Activated T-helper 1 cell treated with anti-CD3 and anti-CD28 coated beads, Interleukin-12 subunit alpha, Interleukin-12 subunit beta, Interleukin-2, Interleukin-4 antibody, amounts not matched to agents 30 ng/mL and 10 ng/mL and 1 ng/mL, durations not matched to agents 14 hours and 24 hours and 36 hours (primary cell): ENCODE measurements around the gene TMPRSS9. TPM values are rescaled to one million over a fixed set of nuclear protein-coding genes. Genes with fewer than 3 reads are reported as not detected.

Experiments
- DNase-seq: peaks from one replicate; pipeline ENCODE4 v3.0.0; 2021; ENCODE audit warnings: low spot score
- H3K27ac Mint-ChIP-seq: one replicate; pipeline ENCODE4 v1.8.0; 2021; ENCODE audit warnings: mild to moderate bottlenecking, mixed read lengths
- H3K27me3 Mint-ChIP-seq: one replicate; pipeline ENCODE4 v1.8.0; 2022; ENCODE audit warnings: mild to moderate bottlenecking, moderate library complexity, mixed read lengths; ENCODE audit not compliant: insufficient read depth
- H3K36me3 Mint-ChIP-seq: one replicate; pipeline ENCODE4 v1.8.0; 2021; ENCODE audit warnings: low read depth, mixed read lengths
- H3K4me1 Mint-ChIP-seq: one replicate; pipeline ENCODE4 v1.8.0; 2021; ENCODE audit warnings: low read depth, mixed read lengths
- H3K4me3 Mint-ChIP-seq: one replicate; pipeline ENCODE4 v1.8.0; 2021; ENCODE audit warnings: mild to moderate bottlenecking, moderate library complexity, mixed read lengths
- H3K9me3 Mint-ChIP-seq: one replicate; pipeline ENCODE4 v1.8.0; 2021; ENCODE audit warnings: mixed read lengths
- intact Hi-C: fragments of 100-400 bp; cut with micrococcal nuclease; formaldehyde crosslinking; loops from one replicate; pipeline ENCODE4 v1.15.1; 2024
- total RNA-seq: library from RNA; stranded (reverse); gene quantifications from 2 replicates; pipeline ENCODE4 v1.2.3, GENCODE V29; 2022

TMPRSS9 gene
- total RNA-seq, 1 donor from 2014 or later, result not detected

DNA sequence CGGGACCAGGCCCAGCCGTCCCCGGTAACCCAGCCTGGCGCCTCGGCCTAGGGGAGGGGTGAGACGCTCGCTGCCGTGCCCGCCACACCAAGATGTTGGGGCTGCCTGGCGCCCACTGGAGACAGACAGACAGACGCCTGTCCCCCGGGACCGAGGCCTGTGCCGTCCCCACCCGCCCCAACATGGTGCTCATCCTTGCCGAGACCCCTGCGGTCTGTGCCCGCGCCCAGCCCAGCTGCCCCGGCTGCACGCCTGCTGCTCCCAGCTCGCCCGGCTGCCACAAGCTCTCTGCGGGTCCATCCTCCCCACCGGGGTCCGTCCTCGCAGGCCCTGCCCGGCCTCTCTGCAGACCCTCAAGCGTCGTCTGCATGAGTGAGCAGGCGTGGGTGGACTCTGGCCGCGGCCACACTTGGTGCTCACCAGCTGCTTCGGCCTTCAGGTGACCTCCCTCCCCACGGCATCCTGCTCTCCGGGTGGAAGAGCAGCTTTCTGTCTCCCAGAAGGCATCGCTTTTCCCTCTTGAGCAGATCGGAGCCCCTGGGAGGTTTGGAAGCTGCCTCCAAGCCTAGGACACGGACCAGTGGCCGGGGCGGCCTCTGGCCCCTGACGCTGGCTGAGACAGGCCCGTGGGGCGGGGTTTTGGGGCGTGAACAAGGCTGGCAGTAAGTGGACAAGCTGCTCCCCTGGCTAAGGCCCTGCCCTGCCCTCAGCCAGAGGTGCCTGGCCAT, 6.7 kb upstream of the TMPRSS9 start:
- no peaks in the 10 kb centered on the region for H3K36me3 Mint-ChIP-seq
- H3K27me3 Mint-ChIP-seq, result no peaks in the 10 kb centered on the region
- DNase-seq, result no peak
- no peaks in the 10 kb centered on the region for H3K9me3 Mint-ChIP-seq
- H3K27ac Mint-ChIP-seq, result no peak overlapping the region
- no peaks in the 10 kb centered on the region for H3K4me1 Mint-ChIP-seq
- intact Hi-C loops, result no loop called here
- H3K4me3 Mint-ChIP-seq, result no peak overlapping the region

DNA sequence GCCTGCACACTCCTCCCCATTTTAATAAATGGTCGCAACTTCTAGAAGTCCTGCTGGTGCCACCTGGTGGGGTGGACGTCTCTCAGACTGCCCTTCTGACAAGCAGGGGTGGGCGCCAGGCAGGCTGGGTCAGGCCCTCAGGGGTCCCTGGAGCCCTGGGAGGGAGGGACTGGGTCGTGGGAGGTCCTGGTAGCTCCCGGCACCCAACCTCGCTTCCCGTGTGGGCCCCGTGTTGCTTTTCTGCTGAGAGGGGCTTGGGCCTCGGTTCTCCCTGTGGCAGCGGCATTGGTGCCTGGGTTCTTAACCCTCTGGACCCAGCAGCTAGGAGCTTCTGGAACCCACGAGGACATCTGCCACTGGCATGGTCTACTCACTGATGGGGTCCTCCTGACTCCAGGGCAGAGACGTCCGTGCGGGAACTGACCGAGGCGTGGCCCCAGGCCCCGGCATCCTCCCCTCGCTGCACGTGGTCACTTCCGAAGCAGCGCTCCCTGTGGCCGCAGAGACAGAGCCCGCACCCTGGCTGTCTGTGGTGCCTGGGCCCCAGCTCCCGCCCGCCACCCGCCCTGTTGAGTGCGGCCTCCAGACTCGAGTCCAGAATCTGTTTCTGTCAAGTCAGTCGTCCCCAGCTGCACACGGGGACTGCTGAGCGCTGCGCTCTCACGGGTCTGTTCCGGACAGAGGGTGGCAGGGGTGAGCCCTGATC, 6.0 kb upstream of the TMPRSS9 start:
- Mint-ChIP-seq H3K36me3 (no peaks in the 10 kb centered on the region), H3K4me1 (no peaks in the 10 kb centered on the region), H3K9me3 (no peaks in the 10 kb centered on the region), H3K4me3 (no peak overlapping the region), H3K27me3 (peaks cover under 1% of the 10 kb centered on the region), H3K27ac (no peak overlapping the region)
- no peak for DNase-seq
- intact Hi-C loops, result no loop called here

DNA sequence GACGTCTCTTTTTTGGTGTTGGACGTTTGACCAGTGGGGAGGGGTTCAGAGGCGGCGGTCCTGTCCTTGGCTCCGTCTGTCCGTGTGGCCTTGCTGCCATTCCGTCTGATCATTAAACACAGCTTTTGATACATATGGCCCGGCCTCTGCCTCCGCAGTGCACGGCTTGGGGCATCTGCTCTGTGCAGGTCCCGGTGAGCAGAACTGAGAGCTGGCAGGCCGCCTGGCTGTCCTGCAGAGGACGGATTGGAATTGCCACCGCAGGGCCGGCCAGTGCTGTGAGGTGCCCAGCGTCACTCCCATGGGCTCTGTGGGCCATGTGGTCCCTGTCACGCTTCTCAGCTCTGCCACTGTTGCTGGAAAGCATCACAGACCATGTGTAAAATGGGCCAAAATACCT, 5.4 kb upstream of the TMPRSS9 start:
- Mint-ChIP-seq H3K27me3 (peaks cover 2% of the 10 kb centered on the region), H3K36me3 (no peaks in the 10 kb centered on the region), H3K4me3 (no peak overlapping the region), H3K27ac (no peak overlapping the region), H3K4me1 (no peaks in the 10 kb centered on the region), H3K9me3 (no peaks in the 10 kb centered on the region)
- intact Hi-C loops, result no loop called here
- no peak for DNase-seq

DNA sequence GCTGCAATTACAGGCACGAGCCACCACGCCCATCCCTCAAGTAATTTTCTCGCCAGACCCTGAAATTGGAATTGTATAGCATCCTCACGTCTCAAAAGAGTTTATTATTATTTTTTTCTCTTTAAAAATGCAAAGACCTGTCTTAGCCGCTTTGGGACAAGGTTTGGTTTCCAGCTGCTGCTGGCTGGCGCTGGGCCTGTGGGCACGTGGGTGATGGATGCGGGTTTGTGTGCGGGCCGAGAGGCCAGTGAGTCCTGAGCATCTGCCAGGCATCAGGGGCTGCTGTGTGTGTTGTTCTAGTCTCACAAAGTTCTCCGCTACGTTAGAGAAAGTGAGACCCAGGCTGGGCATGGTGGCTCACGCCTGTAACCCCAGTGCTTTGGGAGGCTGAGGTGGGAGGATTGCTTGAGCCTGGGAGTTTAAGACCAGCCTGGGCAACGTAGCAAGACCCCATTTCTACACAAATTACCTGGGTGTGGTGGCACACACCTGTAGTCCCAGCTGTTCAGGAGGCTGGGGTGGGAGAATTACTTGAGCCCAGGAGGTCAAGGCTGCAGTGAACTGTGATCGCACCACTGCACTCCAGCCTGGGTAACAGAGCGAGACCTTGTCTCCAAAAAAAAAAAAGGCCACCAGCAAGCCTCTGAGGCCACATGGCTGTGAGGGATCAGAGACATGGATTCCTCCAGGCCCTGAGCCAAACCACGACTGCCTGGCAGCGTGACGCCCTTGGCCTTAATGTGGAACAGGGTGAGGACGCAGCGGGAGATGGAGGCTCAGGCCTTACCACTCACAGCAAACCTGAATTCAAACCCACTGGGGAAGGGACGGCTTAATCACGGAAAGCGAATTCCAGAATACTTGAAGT, 4.7 kb upstream of the TMPRSS9 start:
- no peak overlapping the region for H3K27ac Mint-ChIP-seq
- DNase-seq, result no peak
- no peaks in the 10 kb centered on the region for H3K9me3 Mint-ChIP-seq
- H3K36me3 Mint-ChIP-seq, result no peaks in the 10 kb centered on the region
- no peak overlapping the region for H3K4me3 Mint-ChIP-seq
- H3K4me1 Mint-ChIP-seq, result no peaks in the 10 kb centered on the region
- intact Hi-C loops, result no loop called here
- H3K27me3 Mint-ChIP-seq, result peaks cover 3% of the 10 kb centered on the region

GRCh38 chr19:2356036-2356646, 3.9 kb upstream of the TMPRSS9 start:
- H3K27ac Mint-ChIP-seq, result no peak overlapping the region
- intact Hi-C loops, result no loop called here
- no peaks in the 10 kb centered on the region for H3K4me1 Mint-ChIP-seq

GRCh38 chr19:2357279-2358206, 2.5 kb upstream of the TMPRSS9 start:
- Mint-ChIP-seq H3K4me3 (no peak overlapping the region), H3K27me3 (peaks cover 7% of the 10 kb centered on the region), H3K27ac (no peak overlapping the region), H3K36me3 (no peaks in the 10 kb centered on the region), H3K4me1 (no peaks in the 10 kb centered on the region), H3K9me3 (no peaks in the 10 kb centered on the region)
- no peak for DNase-seq
- intact Hi-C loops, result no loop called here

More at GRCh38 chr19:2356036-2356646, 3.9 kb upstream of the TMPRSS9 start:
- Mint-ChIP-seq H3K9me3 (no peaks in the 10 kb centered on the region), H3K36me3 (no peaks in the 10 kb centered on the region), H3K27me3 (peaks cover 7% of the 10 kb centered on the region), H3K4me3 (no peak overlapping the region)
- no peak for DNase-seq

DNA sequence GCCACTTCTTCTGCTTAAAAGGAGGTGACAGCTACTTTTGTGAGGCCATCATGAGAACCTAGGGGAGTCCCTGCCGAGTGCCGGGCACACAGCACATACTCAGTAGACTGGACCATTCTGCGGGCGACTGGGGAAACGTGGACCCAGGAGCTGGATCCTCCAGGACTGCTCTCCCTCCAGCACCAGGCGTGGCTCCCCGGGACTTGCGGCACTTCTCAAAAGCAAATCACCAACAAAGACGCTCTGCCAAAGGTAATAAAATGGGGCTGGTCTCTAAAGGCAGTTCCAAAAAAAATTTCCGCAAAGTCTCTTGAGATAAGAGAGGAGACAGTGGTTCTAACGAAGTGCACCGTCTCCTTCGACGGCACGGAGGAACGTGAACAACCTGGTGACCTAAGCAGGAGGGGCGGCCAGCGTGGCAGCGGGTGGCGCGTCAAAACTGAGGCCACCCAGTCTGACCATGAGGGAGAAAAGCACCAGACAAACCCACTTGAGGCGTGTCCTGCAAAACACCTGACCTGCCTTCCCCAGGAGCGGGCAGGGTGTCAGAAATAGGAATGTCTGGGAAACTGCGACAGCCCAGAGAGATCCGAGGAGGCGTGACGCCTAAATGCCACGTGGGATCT, 1.4 kb upstream of the TMPRSS9 start:
- DNase-seq, result no peak
- no peaks in the 10 kb centered on the region for H3K4me1 Mint-ChIP-seq
- H3K36me3 Mint-ChIP-seq, result no peaks in the 10 kb centered on the region
- H3K27ac Mint-ChIP-seq, result no peak overlapping the region
- no peaks in the 10 kb centered on the region for H3K9me3 Mint-ChIP-seq
- no peak overlapping the region for H3K4me3 Mint-ChIP-seq
- H3K27me3 Mint-ChIP-seq, result peaks cover 7% of the 10 kb centered on the region
- intact Hi-C loops, result no loop called here

GRCh38 chr19:2360833-2361232, 768 bp downstream of the TMPRSS9 start:
- intact Hi-C loops, result no loop called here
- peaks cover 10% of the 10 kb centered on the region for H3K27me3 Mint-ChIP-seq
- no peak for DNase-seq
- H3K36me3 Mint-ChIP-seq, result no peaks in the 10 kb centered on the region
- no peak overlapping the region for H3K27ac Mint-ChIP-seq
- H3K4me1 Mint-ChIP-seq, result no peaks in the 10 kb centered on the region
- no peaks in the 10 kb centered on the region for H3K9me3 Mint-ChIP-seq
- H3K4me3 Mint-ChIP-seq, result no peak overlapping the region

DNA sequence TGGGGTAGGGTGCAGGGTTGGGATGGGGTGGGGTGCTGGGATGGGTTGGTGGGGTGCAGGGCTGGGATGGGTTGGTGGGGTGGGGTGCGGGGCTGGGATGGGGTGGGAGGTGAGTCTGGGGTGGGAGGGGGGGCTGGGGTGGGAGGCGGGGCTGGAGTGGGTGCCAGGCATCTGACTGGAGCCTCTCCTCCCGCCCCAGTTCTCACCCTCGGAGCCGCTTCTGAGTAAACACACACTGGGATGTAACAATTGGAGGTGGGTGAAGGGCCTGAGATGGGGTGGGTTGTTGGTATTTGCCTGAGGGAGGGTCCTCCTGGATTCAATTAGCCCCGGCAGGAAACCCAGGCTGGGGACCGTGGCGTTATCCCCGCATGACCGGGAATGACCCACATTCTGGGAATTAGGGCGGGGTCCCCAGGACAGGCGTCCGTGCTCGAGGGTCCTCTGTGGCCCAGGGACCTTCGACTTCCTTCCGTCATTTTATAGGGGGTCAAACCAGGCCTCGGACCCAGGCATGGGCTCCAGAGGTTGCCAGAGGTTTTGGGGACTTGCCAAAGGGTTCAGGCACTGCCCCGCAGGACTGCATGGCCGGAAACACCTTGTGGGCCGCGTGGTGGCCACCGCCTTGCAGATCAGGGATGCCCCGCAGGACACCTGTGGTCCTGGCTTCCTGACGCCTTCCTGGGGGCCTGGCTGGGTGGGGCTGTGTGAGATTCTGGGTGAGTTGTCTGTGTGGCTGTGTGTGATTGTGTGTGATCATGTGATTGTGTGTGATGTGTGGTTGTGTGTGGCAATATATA, 1.4 kb downstream of the TMPRSS9 start:
- peaks cover 10% of the 10 kb centered on the region for H3K27me3 Mint-ChIP-seq
- no peak overlapping the region for H3K27ac Mint-ChIP-seq
- H3K4me3 Mint-ChIP-seq, result no peak overlapping the region
- no peaks in the 10 kb centered on the region for H3K4me1 Mint-ChIP-seq
- H3K36me3 Mint-ChIP-seq, result no peaks in the 10 kb centered on the region
- intact Hi-C loops, result no loop called here
- DNase-seq, result no peak
- no peaks in the 10 kb centered on the region for H3K9me3 Mint-ChIP-seq

GRCh38 chr19:2362046-2362969, 2.2 kb downstream of the TMPRSS9 start:
- Mint-ChIP-seq H3K36me3 (no peaks in the 10 kb centered on the region), H3K27me3 (peaks cover 10% of the 10 kb centered on the region), H3K9me3 (no peaks in the 10 kb centered on the region), H3K27ac (no peak overlapping the region), H3K4me3 (no peak overlapping the region), H3K4me1 (no peaks in the 10 kb centered on the region)
- intact Hi-C loops, result no loop called here
- no peak for DNase-seq
